ENCODE results near the gene PJVK. TPM values are rescaled to one million over a fixed set of nuclear protein-coding genes. Genes with fewer than 3 reads are reported as not detected.

The PJVK gene
- total and polyA plus RNA-seq, 2 donors (not counting 3 experiments of a cell fraction or from before 2014, with no cell fraction given) = 1.3 to 1.4 TPM

DNA sequence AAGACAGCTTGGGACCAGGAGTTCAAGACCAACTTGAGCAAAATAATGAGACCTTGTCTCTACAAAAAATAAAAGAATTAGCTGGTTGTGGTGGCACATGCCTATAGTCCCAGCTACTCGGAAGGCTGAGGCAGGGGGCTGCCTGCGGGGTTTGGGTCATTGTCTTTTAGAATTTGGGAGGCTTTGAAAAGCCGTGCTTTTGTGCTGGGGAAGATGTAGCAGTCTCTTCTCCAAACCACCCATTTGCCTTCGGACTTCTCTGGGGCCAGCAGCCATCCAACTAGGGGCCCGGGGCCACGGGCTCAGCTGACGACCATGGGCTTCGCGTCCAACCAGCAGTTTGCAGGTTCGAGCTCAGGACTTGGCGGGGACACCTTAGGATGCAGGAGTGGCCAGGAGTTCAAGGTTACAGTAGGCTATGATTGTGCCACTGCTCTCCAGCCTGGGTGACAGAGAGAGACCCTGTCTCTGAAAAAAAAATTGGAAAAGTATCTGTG, 6.3 kb downstream of the PJVK start:
- no peak overlapping the region for H2AFZ ChIP-seq (ENCODE audit: low read depth, low read length)
- BruUV-seq (replicated peaks) = no TSS peak
- no peak overlapping the region for H3K4me3 ChIP-seq (replicated peaks in 1 of 3; ENCODE audit: insufficient read depth in 1 of 3, low read depth in 1 of 3, low read length in 3 of 3)
- intact Hi-C loops (cut with micrococcal nuclease) (no loop called here), dilution Hi-C loops (cut with MboI; ENCODE audit: extremely low pct_ligation_motif_present, low sequenced_read_pairs) (no loop called here)
- no peak for TF ChIP-seq EZH2 (IDR thresholded peaks at IDR 0.05; ENCODE audit: borderline replicate concordance, low read depth, low read length, severe bottlenecking)
- TF ChIP-seq MAX (IDR thresholded peaks at IDR 0.05; ENCODE audit: insufficient read depth, insufficient read length) = no peak
- TF ChIP-seq FOS (IDR thresholded peaks at IDR 0.05; ENCODE audit: borderline replicate concordance, insufficient read depth, low read length) = no peak
- no peak for TF ChIP-seq MYC (IDR thresholded peaks at IDR 0.05; ENCODE audit: low read depth, low read length)
- TF ChIP-seq JUN (IDR thresholded peaks at IDR 0.05; ENCODE audit: borderline replicate concordance, insufficient read depth, insufficient read length, low read depth) = no peak
- no peak for TF ChIP-seq POLR2A (IDR thresholded peaks at IDR 0.05; ENCODE audit: low read depth, low read length)
- no peaks in the 10 kb centered on the region for H4K20me1 ChIP-seq (replicated peaks; ENCODE audit: control insufficient read depth, extremely low read depth, insufficient read depth, low read length)
- FAIRE-seq (no peak), DNase-seq (ENCODE audit: low read depth, low spot score) (no peak)
- H3K9me3 ChIP-seq (replicated peaks; ENCODE audit: control insufficient read depth, insufficient read depth, low read length) = no peaks in the 10 kb centered on the region
- no peak overlapping the region for H3K9ac ChIP-seq (replicated peaks; ENCODE audit: extremely low read depth, insufficient read depth, low read length)
- H3K27ac ChIP-seq (ENCODE audit: insufficient read depth, low read depth, low read length) = no peak overlapping the region
- ChIA-PET POLR2A (no interaction called here), CTCF (interaction anchor here (0.6 kb wide), 1 partner anchor 1708 kb away, joined by 3 read pairs; no protein-coding TSS in a partner anchor)
- H3K36me3 ChIP-seq (ENCODE audit: control insufficient read depth in 2 of 2, extremely low read depth in 1 of 2, insufficient read depth in 2 of 2, low read length in 2 of 2) = no peaks in the 10 kb centered on the region
- no peaks in the 10 kb centered on the region for H3K9me1 ChIP-seq (replicated peaks; ENCODE audit: control insufficient read depth, extremely low read depth, insufficient read depth, low read length)
- H3K79me2 ChIP-seq (ENCODE audit: control insufficient read depth, insufficient read depth, low read length) = no peaks in the 10 kb centered on the region
- H3K4me1 ChIP-seq (ENCODE audit: control insufficient read depth, extremely low read depth, insufficient read depth, low read length) = no peaks in the 10 kb centered on the region
- H3K27me3 ChIP-seq (ENCODE audit: control insufficient read depth in 2 of 2, insufficient read depth in 2 of 2, low read length in 2 of 2) = no peaks in the 10 kb centered on the region
- no peak overlapping the region for H3K4me2 ChIP-seq (ENCODE audit: insufficient read depth, low read length)

GRCh38 chr2:178469219-178469849, 18.2 kb downstream of the PJVK start:
- DNase-seq (ENCODE audit: low read depth, low spot score) = no peak
- Histone ChIP-seq H3K9me3 (replicated peaks; ENCODE audit: control insufficient read depth, insufficient read depth, low read length) (no peaks in the 10 kb centered on the region), H3K4me3 (replicated peaks in 1 of 3; ENCODE audit: insufficient read depth in 1 of 3, low read depth in 1 of 3, low read length in 3 of 3) (no peak overlapping the region), H3K27me3 (ENCODE audit: control insufficient read depth in 2 of 2, insufficient read depth in 2 of 2, low read length in 2 of 2) (no peaks in the 10 kb centered on the region), H3K9ac (replicated peaks; ENCODE audit: extremely low read depth, insufficient read depth, low read length) (no peak overlapping the region), H3K4me1 (ENCODE audit: control insufficient read depth, extremely low read depth, insufficient read depth, low read length) (no peaks in the 10 kb centered on the region), H4K20me1 (replicated peaks; ENCODE audit: control insufficient read depth, extremely low read depth, insufficient read depth, low read length) (no peaks in the 10 kb centered on the region), H3K79me2 (ENCODE audit: control insufficient read depth, insufficient read depth, low read length) (no peaks in the 10 kb centered on the region), H3K9me1 (replicated peaks; ENCODE audit: control insufficient read depth, extremely low read depth, insufficient read depth, low read length) (no peaks in the 10 kb centered on the region), H3K27ac (ENCODE audit: insufficient read depth, low read depth, low read length) (no peak overlapping the region), H2AFZ (ENCODE audit: low read depth, low read length) (no peak overlapping the region), H3K4me2 (ENCODE audit: insufficient read depth, low read length) (no peak overlapping the region), H3K36me3 (ENCODE audit: control insufficient read depth in 2 of 2, extremely low read depth in 1 of 2, insufficient read depth in 2 of 2, low read length in 2 of 2) (no peaks in the 10 kb centered on the region)
- BruUV-seq (replicated peaks) = no TSS peak
- CTCF ChIA-PET = no interaction called here
- no peak for FAIRE-seq
- intact Hi-C loops (cut with micrococcal nuclease) (no loop called here), dilution Hi-C loops (cut with MboI; ENCODE audit: extremely low pct_ligation_motif_present, low sequenced_read_pairs) (no loop called here)
- POLR2A ChIA-PET = no interaction called here
- TF ChIP-seq FOS (IDR thresholded peaks at IDR 0.05; ENCODE audit: borderline replicate concordance, insufficient read depth, low read length) (no peak), JUN (IDR thresholded peaks at IDR 0.05; ENCODE audit: borderline replicate concordance, insufficient read depth, insufficient read length, low read depth) (no peak), CTCF (IDR thresholded peaks at IDR 0.05; ENCODE audit: extremely low read depth in 1 of 2, insufficient read depth in 1 of 2, low read depth in 1 of 2, low read length in 2 of 2) (no peak), EZH2 (IDR thresholded peaks at IDR 0.05; ENCODE audit: borderline replicate concordance, low read depth, low read length, severe bottlenecking) (no peak), POLR2A (IDR thresholded peaks at IDR 0.05; ENCODE audit: low read depth, low read length) (no peak), GATA2 (IDR thresholded peaks at IDR 0.05; ENCODE audit: insufficient read depth, insufficient read length, low read depth, low read length) (no peak), MYC (IDR thresholded peaks at IDR 0.05; ENCODE audit: low read depth, low read length) (no peak), MAX (IDR thresholded peaks at IDR 0.05; ENCODE audit: insufficient read depth, insufficient read length) (no peak), POLR2AphosphoS5 (IDR thresholded peaks at IDR 0.05; ENCODE audit: insufficient read depth, low read depth, low read length) (no peak)
